K562 (cell line): Measurements from ENCODE around the gene MMP24. TPM values are rescaled to one million over a fixed set of nuclear protein-coding genes. Genes with fewer than 3 reads are reported as not detected.

ENCODE experiments used
- ATAC-seq: fragments of 200-7000 bp; cut with Tn5 transposase; 3 replicates; pipeline ENCODE4 v1.9.1; 2020; ENCODE audit warnings: moderate library complexity
- BruUV-seq: library from RNA; stranded (reverse); fragments of 400-500 nt; replicated peaks from 2 replicates; lab custom pipeline; 2021; lab: Mats Ljungman, UMichigan
- CTCF ChIA-PET: fragments of 300-600 bp; formaldehyde crosslinking; extraction: SDS; loops from one replicate; lab custom pipeline; 2021; ENCODE audit warnings: low intra/inter-chr PET ratio; lab: Yijun Ruan, JAX
- POLR2A ChIA-PET: fragments of 300-600, 350-650 bp; sonication (Branson Sonifier 250); formaldehyde crosslinking; extraction: SDS; loops from one replicate; lab custom pipeline; 2021; ENCODE audit warnings: antibody characterized with exemption, inconsistent platforms; lab: Yijun Ruan, JAX
- DNase-seq, 4 experiments: peaks; one replicate each; pipeline versions ENCODE4 v3.0.0 to v3.0.0-alpha.2; 2011 to 2018; ENCODE audit warnings: low spot score in 3 of 4, mixed read lengths in 3 of 4; ENCODE audit errors: extremely low read depth in 1 of 4
- FAIRE-seq: peaks from 2 replicates; lab custom pipeline; 2011; peaks lifted over from hg19 to GRCh38; lab: Jason Lieb, UNC
- H2AFZ ChIP-seq: 2 replicates; pipeline ENCODE4 v1.6.0; 2011; ENCODE audit warnings: low read depth, low read length, control low read depth, inconsistent platforms
- H3K27ac ChIP-seq: fragments of 200-600 bp; 3 replicates; pipeline ENCODE4 v1.8.0; 2011; ENCODE audit warnings: low read depth, mild to moderate bottlenecking, control low read depth, inconsistent platforms, low read length, moderate library complexity, mixed read lengths; ENCODE audit errors: extremely low read depth
- H3K27me3 ChIP-seq, 2 experiments: fragments of 300-600 bp in 1 of 2; 2 replicates in 1 of 2; 3 replicates in 1 of 2; pipeline versions ENCODE4 v1.6.0 to v1.8.0; 2011; ENCODE audit warnings: inconsistent platforms in 2 of 2, low read length in 2 of 2, mild to moderate bottlenecking in 1 of 2, mixed read lengths in 1 of 2, moderate library complexity in 1 of 2; ENCODE audit not compliant: control insufficient read depth in 2 of 2, insufficient read depth in 2 of 2
- H3K36me3 ChIP-seq: fragments of 300-600 bp; 3 replicates; pipeline ENCODE4 v1.8.0; 2011; ENCODE audit warnings: mild to moderate bottlenecking, low read length, inconsistent platforms; ENCODE audit not compliant: control insufficient read depth, insufficient read depth
- H3K4me1 ChIP-seq, 2 experiments: fragments of 200-600 bp in 1 of 2; replicated peaks in 1 of 2; 2 replicates in 1 of 2; 3 replicates in 1 of 2; pipeline versions ENCODE4 v1.5.1 to v1.8.0; 2011; ENCODE audit warnings: inconsistent platforms in 2 of 2, low read length in 2 of 2, mild to moderate bottlenecking in 1 of 2, mixed read lengths in 1 of 2, moderate library complexity in 1 of 2; ENCODE audit not compliant: control insufficient read depth in 2 of 2, insufficient read depth in 2 of 2
- H3K4me2 ChIP-seq: 2 replicates; pipeline ENCODE4 v1.6.1; 2011; ENCODE audit warnings: low read length, control low read depth, inconsistent platforms, mixed read lengths; ENCODE audit not compliant: insufficient read depth
- H3K4me3 ChIP-seq: fragments of 200-600 bp; sonication (generic), shearing (Covaris generic); 2 replicates; pipeline ENCODE4 v1.5.1; 2016; ENCODE audit warnings: control low read depth, inconsistent platforms
- H3K79me2 ChIP-seq: fragments of 200-600 bp; 3 replicates; pipeline ENCODE4 v1.8.0; 2011; ENCODE audit warnings: low read length, inconsistent platforms; ENCODE audit not compliant: control insufficient read depth, insufficient read depth
- H3K9ac ChIP-seq, 2 experiments: 2 replicates each; pipeline versions ENCODE4 v1.6.0 to v1.6.1; 2011; ENCODE audit warnings: low read depth in 2 of 2, low read length in 2 of 2, control low read depth in 1 of 2, inconsistent platforms in 1 of 2, mild to moderate bottlenecking in 1 of 2, mixed read lengths in 1 of 2; ENCODE audit not compliant: insufficient read depth in 1 of 2
- H3K9me1 ChIP-seq: one replicate; pipeline ENCODE4 v1.6.0; 2011; ENCODE audit warnings: inconsistent platforms, mild to moderate bottlenecking, low read length, moderate library complexity; ENCODE audit not compliant: control insufficient read depth, insufficient read depth
- H3K9me3 ChIP-seq: replicated peaks from 2 replicates; pipeline ENCODE4 v1.5.1; 2011; ENCODE audit warnings: low read depth, low read length, inconsistent platforms; ENCODE audit not compliant: control insufficient read depth, insufficient read depth
- H4K20me1 ChIP-seq: replicated peaks from 2 replicates; pipeline ENCODE4 v1.6.1; 2011; ENCODE audit warnings: low read length, inconsistent platforms, mixed read lengths; ENCODE audit not compliant: control insufficient read depth, insufficient read depth
- ESRRA ChIP-seq: fragments of 450-650 bp; IDR thresholded peaks from 2 replicates; pipeline ENCODE4 v1.6.1; 2014; ENCODE audit warnings: low read depth, mild to moderate bottlenecking, moderate library complexity, borderline replicate concordance
- RBM25 ChIP-seq: fragments of 200-400 bp; formaldehyde crosslinking; IDR thresholded peaks from 2 replicates; pipeline ENCODE4 v1.6.1; 2018; ENCODE audit warnings: low read length, low read depth, moderate library complexity; ENCODE audit not compliant: severe bottlenecking
- THRB ChIP-seq: fragments of 450-650 bp; formaldehyde crosslinking; conservative IDR thresholded peaks from 2 replicates; pipeline ENCODE4 v1.4.0; 2022; ENCODE audit warnings: mild to moderate bottlenecking, missing genetic modification characterization
- ZBTB40 ChIP-seq, 2 experiments: fragments of 450-650 bp in 1 of 2; sonication (generic) in 1 of 2; formaldehyde crosslinking in 1 of 2; IDR thresholded peaks; 2 replicates each; pipeline versions ENCODE4 v1.7.1 to v1.9.0; 2016 to 2022; ENCODE audit warnings: inconsistent platforms in 1 of 2, mild to moderate bottlenecking in 1 of 2, missing genetic modification reagents in 1 of 2
- ZNF224 ChIP-seq: sonication (generic); formaldehyde crosslinking; IDR thresholded peaks from 2 replicates; pipeline ENCODE4 v1.8.0; 2022; ENCODE audit warnings: mild to moderate bottlenecking, missing genetic modification reagents
- WGBS: fragments of 100-300 bp; shearing (Covaris generic); methylation state at CpG from one replicate; pipeline ENCODE4 v1.1.6; 2016; ENCODE audit warnings: low coverage, mixed read lengths; ENCODE audit not compliant: insufficient coverage; ENCODE audit errors: missing lambda C conversion rate; 5-methylcytosine and 5-hydroxymethylcytosine counted together
- in situ Hi-C: fragments of 300-500 bp; cut with MboI; formaldehyde crosslinking; loops from 4 replicates; pipeline ENCODE4 v1.15.0; 2018; ENCODE audit warnings: inconsistent platforms, mixed read lengths
- intact Hi-C: fragments of 100-400 bp; cut with micrococcal nuclease; formaldehyde crosslinking; loops from 2 replicates; pipeline ENCODE4 v1.14.2; 2022
- polyA plus RNA-seq, 8 experiments: library from polyadenylated mRNA; depleted of rRNA in 4 of 8; stranded (reverse) in 5 of 8; unstranded in 3 of 8; fragments of >200 nt; fragmentation: Nextera tagmentation in 2 of 8; fragmentation: Illumina TruSeq in 1 of 8; extraction: Ambion mirVana in 2 of 8; extraction: Trizol in 1 of 8; gene quantifications; 2 replicates each; pipeline versions ENCODE4 v1.2.1 to v1.2.3, GENCODE V29; 2011 to 2014; ENCODE audit warnings: inconsistent platforms in 1 of 8, missing spikeins in 1 of 8
- total RNA-seq, 7 experiments: library from RNA; depleted of rRNA in 6 of 7; stranded (reverse); fragments of >200 nt in 6 of 7; fragmentation: Illumina TruSeq in 2 of 7; extraction: Trizol in 2 of 7; gene quantifications; 2 replicates each; pipeline versions ENCODE4 v1.2.1 to v1.2.3, GENCODE V29; 2011 to 2021; ENCODE audit warnings: low replicate concordance in 1 of 7

Gene MMP24
- total and polyA plus RNA-seq, 9 of the 15 experiments (the other 6 are each of a cell fraction or from before 2014, with no cell fraction given): 0.03 to 0.07 (median 0.03) TPM; not detected in 6

GRCh38 chr20:35290186-35290886, 63.8 kb downstream of the MMP24 start:
- peak overlapping the region in 1 of 2 experiments; percentile 64; a peak in 2 of 4 replicates for H3K9ac ChIP-seq
- 11% methylated on average over 7 of the region's 7 CpGs for WGBS

More at GRCh38 chr20:35290186-35290886, 63.8 kb downstream of the MMP24 start:
- H3K4me1 ChIP-seq: peaks cover 5 to 33% of the 10 kb centered on the region in 2 experiments; a peak in 4 of 5 replicates
- no TSS peak for BruUV-seq
- no peaks in the 10 kb centered on the region for H3K9me1 ChIP-seq
- H4K20me1 ChIP-seq: no peaks in the 10 kb centered on the region
- H3K79me2 ChIP-seq: no peaks in the 10 kb centered on the region
- H3K9me3 ChIP-seq: no peaks in the 10 kb centered on the region
- DNase-seq: no peak
- ATAC-seq: no peak
- CTCF ChIA-PET: no interaction called here
- H3K4me3 ChIP-seq: no peak overlapping the region
- H3K27me3 ChIP-seq: peaks cover 16 to 41% of the 10 kb centered on the region in 2 experiments; a peak in 4 of 5 replicates
- H3K27ac ChIP-seq: no peak overlapping the region; the same call in 2 of the 3 replicates
- FAIRE-seq: no peak
- in situ Hi-C loops (no loop called here), intact Hi-C loops (no loop called here)
- H3K36me3 ChIP-seq: no peaks in the 10 kb centered on the region
- no peak overlapping the region for H3K4me2 ChIP-seq
- POLR2A ChIA-PET: interaction anchor here (0.5 kb wide), 1 partner anchor 22 kb away, joined by 3 read pairs; no protein-coding TSS in a partner anchor
- no peak overlapping the region for H2AFZ ChIP-seq
- no peak for TF ChIP-seq ZBTB40 (IDR thresholded peaks at IDR 0.05)
- TF ChIP-seq ZBTB40 (CRISPR knock-in tag; IDR thresholded peaks at IDR 0.05): 0 out of 2 replicates have a peak, but pooled peaks have one; percentile 20
- peak; percentile 54 for TF ChIP-seq RBM25
- TF ChIP-seq ZNF224 (CRISPR knock-in tag): no peak
- TF ChIP-seq THRB (CRISPR knock-in tag): no peak
- TF ChIP-seq ESRRA: peak; percentile 69
